Activated CD4-positive, CD25-positive, alpha-beta regulatory T cell treated with anti-CD3 and anti-CD28 coated beads, Interleukin-2, amount 50 U/mL, for 24 hours (primary cell): ENCODE results near the gene ABCA8.

Source experiments
- ATAC-seq, 2 donors: fragments of 150-1000 bp; cut with Tn5 transposase; one replicate each; pipeline ENCODE4 v1.10.0; 2021; ENCODE audit warnings: mild to moderate bottlenecking in 1 of 2, moderate library complexity in 1 of 2

Gene ABCA8

DNA sequence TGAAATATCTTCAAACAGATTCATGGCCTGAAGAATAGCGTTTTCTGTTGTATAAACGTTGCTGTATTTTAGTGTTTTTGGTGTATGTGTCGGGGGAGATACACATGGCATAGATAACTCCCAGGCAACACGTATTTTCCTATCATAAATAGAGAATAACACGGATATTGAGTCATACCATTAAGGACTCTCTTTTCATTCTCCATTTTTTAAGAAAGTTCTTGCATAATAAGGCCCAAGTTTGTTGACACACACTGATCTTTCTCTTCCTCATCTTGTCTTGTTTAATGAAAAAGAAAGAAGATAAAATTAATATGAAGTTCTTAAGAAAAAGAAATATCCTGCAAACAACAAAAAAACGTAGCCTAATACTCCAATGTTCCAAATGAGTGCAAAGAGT lies 13.4 kb downstream of the ABCA8 start:
- ATAC-seq, result no peak

DNA sequence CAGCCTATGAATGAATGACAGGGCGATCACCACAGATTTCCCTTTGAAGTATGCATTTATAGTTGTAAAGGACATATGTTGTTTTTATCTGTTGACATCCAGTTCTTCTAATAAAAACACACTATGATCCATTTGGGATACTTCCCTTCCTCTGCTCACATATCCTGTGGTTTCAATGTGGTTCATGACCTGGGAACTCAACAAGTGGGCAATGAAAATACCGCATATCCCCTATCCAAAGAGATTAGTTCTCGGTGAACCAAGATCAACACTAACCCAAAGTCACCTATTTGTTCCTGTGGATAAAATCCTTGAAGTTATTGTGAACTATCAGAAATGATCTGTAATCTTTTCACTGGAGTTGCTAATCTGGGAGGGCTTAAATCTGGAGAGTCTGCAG lies 16.0 kb downstream of the ABCA8 start:
- ATAC-seq, result no peak

DNA sequence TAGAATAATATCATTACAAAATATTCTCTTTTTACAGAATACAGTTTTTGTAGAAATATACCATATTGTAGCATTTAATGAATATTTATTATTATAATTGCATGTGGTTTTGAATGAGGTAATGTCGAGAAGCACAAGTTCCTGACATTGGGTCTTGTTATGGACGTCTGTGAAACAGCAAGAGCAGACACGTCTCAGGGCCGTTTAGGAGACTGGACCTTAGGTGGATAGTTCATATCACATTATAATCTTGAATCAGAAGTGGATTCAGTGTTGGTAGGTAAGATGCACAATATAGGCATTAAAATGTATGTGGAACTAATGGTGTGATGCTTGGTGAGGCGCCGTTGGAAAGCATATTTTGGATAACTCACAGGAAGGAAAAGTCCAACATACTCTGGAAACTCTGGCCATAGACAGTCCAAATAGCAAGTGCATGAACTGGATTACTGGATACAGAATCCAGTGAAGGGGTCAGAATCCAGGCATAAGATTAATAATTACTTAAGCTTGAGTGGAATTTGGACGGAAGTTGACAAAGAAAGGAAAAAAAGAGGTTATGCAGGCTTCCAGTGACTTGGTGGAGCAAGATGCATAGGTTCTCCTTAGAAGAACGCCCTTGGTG lies 17.2 kb downstream of the ABCA8 start:
- no peak for ATAC-seq

- no peak for ATAC-seq
These were observed 27.7 kb downstream of the ABCA8 start for GRCh38 chr17:68927516-68927915.

DNA sequence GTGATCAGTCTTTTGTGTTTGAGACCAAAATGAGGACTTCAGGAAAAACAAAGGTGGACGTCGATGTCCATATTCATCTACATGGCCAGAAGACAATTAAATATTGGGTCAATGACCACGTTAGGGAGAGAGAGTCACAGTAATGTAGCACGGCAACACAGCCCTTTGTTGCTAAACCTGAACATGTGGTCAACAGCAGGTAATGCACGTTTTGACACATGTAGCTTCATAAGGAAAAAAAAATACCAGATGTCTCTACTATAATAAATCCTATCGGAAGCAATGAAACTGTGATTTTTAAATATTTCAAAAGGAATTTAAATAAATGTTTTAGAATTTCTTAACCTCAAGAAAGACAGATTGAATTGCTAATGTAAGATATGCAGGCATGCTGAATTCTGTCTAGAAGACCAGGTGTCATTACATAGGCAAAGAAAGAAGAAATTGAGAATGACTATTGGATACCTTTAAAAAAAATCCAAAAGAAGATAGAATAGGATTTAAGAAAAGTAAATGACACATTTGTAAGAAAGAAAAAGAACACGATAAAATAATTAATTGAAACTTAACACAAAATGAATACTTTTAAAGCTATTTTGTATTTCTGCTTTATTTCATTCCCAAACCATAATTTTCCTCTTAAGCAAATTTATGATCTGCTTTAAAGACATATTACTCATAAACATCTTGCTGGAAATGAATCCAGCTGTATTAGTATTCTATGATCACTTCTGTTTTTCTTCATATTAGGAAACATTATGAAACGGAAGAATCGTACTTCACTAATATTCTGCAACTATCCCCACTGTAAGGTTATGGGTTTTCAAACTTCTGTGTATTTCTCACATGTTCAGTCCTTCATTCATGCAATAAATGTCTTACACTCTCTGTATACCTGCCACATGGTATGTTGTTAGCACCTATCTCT lies 30.1 kb downstream of the ABCA8 start:
- no peak for ATAC-seq

DNA sequence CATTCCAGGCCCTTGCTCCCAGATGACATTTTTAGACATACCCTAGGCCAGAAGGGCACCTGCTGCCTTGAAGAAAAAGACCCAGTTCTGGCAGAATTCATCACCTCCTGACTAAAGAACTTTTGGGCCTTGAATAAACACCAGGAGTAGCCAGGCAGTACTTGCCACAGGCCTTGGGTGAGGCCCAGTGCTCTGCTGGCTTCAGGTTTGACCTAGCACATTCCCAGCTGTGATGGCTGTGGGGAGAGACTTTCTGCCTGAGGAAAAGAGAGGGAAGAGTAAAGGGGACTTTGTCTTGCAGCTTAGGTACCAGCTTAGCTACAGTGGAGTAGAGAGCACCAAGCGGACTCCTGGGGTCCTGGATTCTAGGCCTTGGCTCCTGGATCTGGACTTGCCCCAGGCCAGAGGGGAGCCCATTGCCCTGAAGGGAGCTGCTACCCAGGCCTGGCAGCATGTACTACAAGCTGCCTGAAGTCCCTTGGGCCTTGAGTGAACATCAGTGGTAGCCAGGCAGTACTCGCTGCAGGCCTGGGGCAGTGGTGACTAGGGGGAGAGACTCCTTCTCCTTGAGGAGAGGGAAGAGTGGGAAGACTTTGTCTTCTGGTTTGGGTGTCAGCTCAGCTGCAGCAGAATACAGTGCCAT lies 44.3 kb downstream of the ABCA8 start:
- ATAC-seq, result no peak

- no peak for ATAC-seq
These were observed 44.9 kb downstream of the ABCA8 start for GRCh38 chr17:68910251-68910705.

DNA sequence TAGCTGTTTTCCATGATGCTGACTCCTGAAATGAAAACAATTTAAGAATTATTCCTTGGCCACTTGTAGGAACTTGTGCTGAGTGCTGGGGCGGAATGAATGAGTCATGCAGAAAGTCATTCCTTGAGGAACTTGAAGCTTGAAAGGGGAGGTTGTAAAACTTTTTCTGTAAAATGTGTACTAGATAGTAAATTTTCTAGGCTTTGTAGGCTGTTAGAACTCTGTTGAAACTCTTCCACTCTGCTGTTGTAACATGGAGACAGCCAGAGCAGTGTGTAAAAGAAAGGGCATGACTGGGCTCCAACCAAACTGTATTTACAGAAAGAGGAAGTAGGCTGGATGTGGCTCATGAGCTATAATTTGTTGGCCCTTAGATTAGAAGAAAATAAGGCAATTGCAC lies 46.1 kb downstream of the ABCA8 start:
- no peak for ATAC-seq

DNA sequence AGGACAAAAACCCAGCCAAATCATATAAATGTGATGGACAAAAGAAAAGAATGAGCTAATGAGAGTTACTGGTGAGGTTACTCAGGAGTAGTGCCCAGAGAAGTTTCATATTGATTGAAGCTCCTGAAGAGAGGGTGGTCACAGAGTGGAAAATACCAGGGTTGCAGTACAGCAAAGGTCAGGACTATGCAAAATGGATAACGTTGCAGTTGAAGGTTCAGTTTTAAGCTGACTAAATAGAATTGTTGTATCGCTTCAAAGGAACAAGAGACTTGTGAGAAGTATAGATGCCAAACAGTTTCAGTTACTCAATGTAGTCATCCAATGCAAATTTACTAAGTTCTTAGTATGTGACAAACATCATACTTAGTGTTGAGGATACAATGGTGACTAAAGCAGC lies 47.1 kb downstream of the ABCA8 start:
- no peak for ATAC-seq

GRCh38 chr17:68906638-68907037 lies 48.6 kb downstream of the ABCA8 start:
- ATAC-seq, result no peak

DNA sequence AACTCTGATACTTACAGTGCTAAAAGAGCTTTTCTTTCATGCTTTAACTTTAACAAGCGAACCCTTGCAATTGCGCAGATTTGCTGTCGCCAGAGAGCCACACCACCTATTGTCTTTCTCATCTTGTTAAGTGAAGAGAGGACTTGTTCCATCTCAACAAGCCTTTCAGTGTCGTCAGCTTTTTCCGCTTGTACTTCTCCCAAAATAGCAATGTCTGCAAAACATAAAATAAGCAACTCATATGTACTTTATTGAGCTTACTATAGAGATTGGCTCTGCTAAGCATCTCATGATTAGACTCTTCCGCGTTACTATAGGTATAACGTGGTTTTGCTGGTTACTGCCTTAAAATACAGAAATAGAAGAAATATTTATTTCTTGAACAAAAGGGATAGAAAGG lies 51.9 kb downstream of the ABCA8 start:
- no peak for ATAC-seq

GRCh38 chr17:68897557-68897956 lies 57.6 kb downstream of the ABCA8 start:
- no peak for ATAC-seq

- no peak for ATAC-seq
These were observed 62.5 kb downstream of the ABCA8 start for GRCh38 chr17:68892658-68893057.

- ATAC-seq, result no peak
These were observed 63.0 kb downstream of the ABCA8 start for GRCh38 chr17:68892193-68892592.

DNA sequence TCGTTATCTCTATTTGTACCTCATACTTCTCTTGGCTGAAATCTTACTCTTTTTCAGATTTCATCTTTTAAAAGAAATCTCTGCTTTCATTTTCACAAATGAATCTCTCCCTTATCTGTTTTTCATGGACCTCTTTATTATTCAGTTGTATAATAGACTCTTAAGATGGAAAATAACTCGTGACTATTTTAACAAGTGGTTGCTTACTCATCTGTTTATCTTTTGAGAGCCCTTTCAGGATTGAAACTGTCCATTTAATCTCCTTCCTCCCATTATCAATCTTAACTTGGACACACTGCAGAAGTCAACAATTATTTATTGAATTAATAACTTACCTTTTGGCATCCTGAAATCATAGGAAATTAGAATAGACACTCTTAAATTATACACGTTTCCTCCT lies 68.8 kb downstream of the ABCA8 start:
- ATAC-seq, result no peak

DNA sequence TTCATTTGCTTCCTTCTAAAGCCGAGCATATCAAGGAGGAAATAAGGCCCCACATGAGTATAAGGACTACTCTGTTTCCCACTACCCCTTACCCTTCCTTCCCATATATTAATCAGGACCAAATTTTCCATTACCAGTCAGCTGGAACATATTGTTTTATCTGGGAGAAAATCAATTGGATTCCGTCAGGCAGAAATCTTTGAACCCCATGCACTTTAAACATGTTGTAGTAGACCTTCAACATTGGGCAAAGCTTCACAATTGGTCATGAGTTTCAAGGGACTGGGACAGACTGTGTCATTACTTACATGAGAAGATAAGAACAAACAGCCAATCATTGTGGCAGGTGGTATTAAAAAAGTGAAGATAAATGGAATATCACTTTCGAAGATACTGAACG lies 70.3 kb downstream of the ABCA8 start:
- no peak for ATAC-seq

GRCh38 chr17:68878226-68878885 lies 76.8 kb downstream of the ABCA8 start:
- no peak for ATAC-seq

GRCh38 chr17:68871447-68871846 lies 83.7 kb downstream of the ABCA8 start:
- no peak for ATAC-seq

DNA sequence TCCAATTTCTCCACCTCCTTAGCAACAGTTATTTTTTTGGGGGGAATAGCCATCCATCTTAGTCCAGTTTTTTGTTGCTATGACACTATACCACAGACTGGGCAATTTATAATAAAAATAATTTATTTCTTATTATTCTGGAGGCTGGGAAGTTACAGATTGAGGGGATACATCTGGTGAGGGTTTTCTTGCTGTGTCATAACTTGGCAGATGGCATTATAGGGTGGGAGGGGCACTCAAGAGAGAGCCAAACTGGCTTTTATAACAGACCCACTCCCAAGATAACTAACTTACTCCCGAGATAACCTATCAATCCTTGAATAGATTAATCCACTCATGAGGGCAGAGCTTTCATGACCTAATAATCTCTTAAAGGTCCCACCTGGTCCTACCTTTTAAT lies 84.2 kb downstream of the ABCA8 start:
- ATAC-seq, result no peak

- no peak for ATAC-seq
These were observed 84.9 kb downstream of the ABCA8 start for GRCh38 chr17:68870161-68870826.

DNA sequence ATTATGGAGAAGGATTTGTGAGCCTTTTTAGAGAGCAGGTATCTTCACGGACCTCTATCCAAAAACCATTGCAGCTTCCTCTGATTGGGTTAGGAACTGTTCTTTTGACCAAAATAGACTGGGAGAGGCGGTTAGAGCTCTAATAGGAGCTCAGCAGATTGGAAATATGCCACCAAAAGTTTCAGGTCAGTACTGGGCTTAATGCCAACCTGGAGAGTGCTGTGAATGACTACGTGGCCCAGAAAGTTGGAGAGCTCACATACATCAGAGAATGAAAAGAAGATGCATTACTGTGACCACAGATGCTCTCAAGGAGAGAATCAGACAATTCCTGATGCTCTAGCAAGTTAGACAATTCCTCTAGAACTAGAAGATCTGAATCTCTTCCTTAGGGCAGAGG lies 86.5 kb downstream of the ABCA8 start:
- no peak for ATAC-seq

GRCh38 chr17:68867759-68868516 lies 87.3 kb downstream of the ABCA8 start:
- ATAC-seq, result no peak
